ENCODE results near the gene ARFGAP1. TPM values are rescaled to one million over a fixed set of nuclear protein-coding genes. Genes with fewer than 3 reads are reported as not detected.

Gene ARFGAP1
- total and polyA plus RNA-seq, 4 donors, result 47.0 to 108 (median 87.6) TPM

GRCh38 chr20:63279931-63280330 lies 7.3 kb downstream of the ARFGAP1 start:
- no peak for DNase-seq
- Histone ChIP-seq H3K27ac (ENCODE audit: low read depth in 1 of 2, low read length in 1 of 2) (no peak overlapping the region), H3K9ac (ENCODE audit: insufficient read depth in 1 of 2, low read length in 2 of 2) (no peak overlapping the region), H3K9me3 (ENCODE audit: control insufficient read depth in 4 of 4, insufficient read depth in 3 of 4, low read length in 3 of 4) (no peaks in the 10 kb centered on the region), H3K4me1 (ENCODE audit: control insufficient read depth in 5 of 5, insufficient read depth in 5 of 5, low read length in 5 of 5) (no peaks in the 10 kb centered on the region), H3K4me3 (no peak overlapping the region), H3K27me3 (ENCODE audit: control insufficient read depth in 3 of 3, insufficient read depth in 3 of 3, low read length in 2 of 3) (no peaks in the 10 kb centered on the region), H3K36me3 (ENCODE audit: control insufficient read depth in 4 of 4, insufficient read depth in 4 of 4, low read length in 4 of 4) (peaks cover 0 to 78% (median 8%) of the 10 kb centered on the region in 4 donors)
- 96% methylated on average over 15 of the region's 15 CpGs for WGBS, 2 donors
- TF ChIP-seq, protein P1, sequence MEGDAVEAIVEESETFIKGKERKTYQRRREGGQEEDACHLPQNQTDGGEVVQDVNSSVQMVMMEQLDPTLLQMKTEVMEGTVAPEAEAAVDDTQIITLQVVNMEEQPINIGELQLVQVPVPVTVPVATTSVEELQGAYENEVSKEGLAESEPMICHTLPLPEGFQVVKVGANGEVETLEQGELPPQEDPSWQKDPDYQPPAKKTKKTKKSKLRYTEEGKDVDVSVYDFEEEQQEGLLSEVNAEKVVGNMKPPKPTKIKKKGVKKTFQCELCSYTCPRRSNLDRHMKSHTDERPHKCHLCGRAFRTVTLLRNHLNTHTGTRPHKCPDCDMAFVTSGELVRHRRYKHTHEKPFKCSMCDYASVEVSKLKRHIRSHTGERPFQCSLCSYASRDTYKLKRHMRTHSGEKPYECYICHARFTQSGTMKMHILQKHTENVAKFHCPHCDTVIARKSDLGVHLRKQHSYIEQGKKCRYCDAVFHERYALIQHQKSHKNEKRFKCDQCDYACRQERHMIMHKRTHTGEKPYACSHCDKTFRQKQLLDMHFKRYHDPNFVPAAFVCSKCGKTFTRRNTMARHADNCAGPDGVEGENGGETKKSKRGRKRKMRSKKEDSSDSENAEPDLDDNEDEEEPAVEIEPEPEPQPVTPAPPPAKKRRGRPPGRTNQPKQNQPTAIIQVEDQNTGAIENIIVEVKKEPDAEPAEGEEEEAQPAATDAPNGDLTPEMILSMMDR (IDR thresholded peaks at IDR 0.05; ENCODE audit: control extremely low read depth, extremely low read depth), result no peak
- no peak for ATAC-seq (ENCODE audit: insufficient read depth, low FRiP score)

DNA sequence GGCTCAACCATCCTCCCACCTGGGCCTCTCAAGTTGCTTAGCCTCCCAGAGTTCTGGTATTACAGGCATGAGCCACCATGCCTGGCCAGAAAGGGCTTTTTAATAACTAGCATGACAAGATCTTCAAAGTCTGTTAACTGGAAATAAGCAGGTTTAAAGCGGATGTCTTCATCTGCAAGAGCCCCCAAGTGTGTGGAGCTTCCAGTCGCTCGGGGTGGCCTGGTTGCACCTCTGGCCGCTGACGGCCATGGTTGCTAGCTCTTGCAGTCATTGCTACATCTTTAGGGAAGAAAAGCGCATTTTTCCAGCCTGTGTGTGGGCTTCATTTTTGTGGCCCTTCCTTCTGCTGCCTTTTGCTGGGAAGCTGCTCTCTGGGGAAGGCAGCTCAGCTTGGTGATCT lies 7.8 kb downstream of the ARFGAP1 start:
- no peaks in the 10 kb centered on the region for H3K9me3 ChIP-seq (ENCODE audit: control insufficient read depth in 4 of 4, insufficient read depth in 3 of 4, low read length in 3 of 4)
- H3K4me1 ChIP-seq (ENCODE audit: control insufficient read depth in 5 of 5, insufficient read depth in 5 of 5, low read length in 5 of 5), result no peaks in the 10 kb centered on the region
- no peak overlapping the region for H3K9ac ChIP-seq (ENCODE audit: insufficient read depth in 1 of 2, low read length in 2 of 2)
- no peak overlapping the region for H3K27ac ChIP-seq (ENCODE audit: low read depth in 1 of 2, low read length in 1 of 2)
- ATAC-seq (ENCODE audit: insufficient read depth, low FRiP score) (no peak), DNase-seq (no peak)
- H3K4me3 ChIP-seq, result no peak overlapping the region
- H3K36me3 ChIP-seq (ENCODE audit: control insufficient read depth in 4 of 4, insufficient read depth in 4 of 4, low read length in 4 of 4), result peaks cover 0 to 81% (median 8%) of the 10 kb centered on the region in 4 donors
- 96 to 97% methylated on average over 6 of the region's 6 CpGs for WGBS, 2 donors
- H3K27me3 ChIP-seq (ENCODE audit: control insufficient read depth in 3 of 3, insufficient read depth in 3 of 3, low read length in 2 of 3), result no peaks in the 10 kb centered on the region
- TF ChIP-seq, protein P1 (IDR thresholded peaks at IDR 0.05; ENCODE audit: control extremely low read depth, extremely low read depth), result no peak

- 85 to 89% methylated on average over 19 of the region's 19 CpGs for WGBS, 2 donors
- H3K4me3 ChIP-seq, result no peak overlapping the region
- no peaks in the 10 kb centered on the region for H3K4me1 ChIP-seq (ENCODE audit: control insufficient read depth in 5 of 5, insufficient read depth in 5 of 5, low read length in 5 of 5)
- no peaks in the 10 kb centered on the region for H3K9me3 ChIP-seq (ENCODE audit: control insufficient read depth in 4 of 4, insufficient read depth in 3 of 4, low read length in 3 of 4)
- ATAC-seq (ENCODE audit: insufficient read depth, low FRiP score), result no peak
- H3K9ac ChIP-seq (ENCODE audit: insufficient read depth in 1 of 2, low read length in 2 of 2), result no peak overlapping the region
- no peak overlapping the region for H3K27ac ChIP-seq (ENCODE audit: low read depth in 1 of 2, low read length in 1 of 2)
- TF ChIP-seq, protein P1 (IDR thresholded peaks at IDR 0.05; ENCODE audit: control extremely low read depth, extremely low read depth), result no peak
- no peak for DNase-seq
- no peaks in the 10 kb centered on the region for H3K27me3 ChIP-seq (ENCODE audit: control insufficient read depth in 3 of 3, insufficient read depth in 3 of 3, low read length in 2 of 3)
- peaks cover 0 to 82% (median 9%) of the 10 kb centered on the region in 4 donors for H3K36me3 ChIP-seq (ENCODE audit: control insufficient read depth in 4 of 4, insufficient read depth in 4 of 4, low read length in 4 of 4)
Measured at GRCh38 chr20:63280929-63281545, 8.4 kb downstream of the ARFGAP1 start.
